Immature natural killer cell (primary cell): ENCODE results near the gene LAMB1. TPM values are rescaled to one million over a fixed set of nuclear protein-coding genes. Genes with fewer than 3 reads are reported as not detected.

Experiments used
- DNase-seq, 3 donors: peaks; one replicate each; pipeline ENCODE4 v3.0.0; 2022; ENCODE audit warnings: mixed read lengths in 1 of 3
- H3K27ac Mint-ChIP-seq, 6 donors: one replicate each; pipeline ENCODE4 v1.8.0; 2020; ENCODE audit warnings: mixed read lengths in 6 of 6, mild to moderate bottlenecking in 5 of 6, inconsistent platforms in 4 of 6, moderate library complexity in 3 of 6
- H3K27me3 Mint-ChIP-seq, 3 donors: one replicate each; pipeline ENCODE4 v1.8.0; 2020 to 2021; ENCODE audit warnings: low read depth in 3 of 3, mild to moderate bottlenecking in 3 of 3, mixed read lengths in 3 of 3, moderate library complexity in 3 of 3, inconsistent platforms in 1 of 3
- H3K36me3 Mint-ChIP-seq, 3 donors: one replicate each; pipeline ENCODE4 v1.8.0; 2020; ENCODE audit warnings: mixed read lengths in 3 of 3, inconsistent platforms in 2 of 3, mild to moderate bottlenecking in 2 of 3
- H3K4me1 Mint-ChIP-seq, 2 donors: one replicate each; pipeline ENCODE4 v1.8.0; 2020; ENCODE audit warnings: inconsistent platforms in 2 of 2, mild to moderate bottlenecking in 2 of 2, mixed read lengths in 2 of 2, moderate library complexity in 1 of 2
- H3K4me3 Mint-ChIP-seq, 5 donors: one replicate each; pipeline ENCODE4 v1.8.0; 2020; ENCODE audit warnings: mild to moderate bottlenecking in 5 of 5, mixed read lengths in 5 of 5, inconsistent platforms in 3 of 5, moderate library complexity in 3 of 5
- H3K9me3 Mint-ChIP-seq, 6 donors: one replicate each; pipeline ENCODE4 v1.8.0; 2020; ENCODE audit warnings: mild to moderate bottlenecking in 6 of 6, mixed read lengths in 6 of 6, inconsistent platforms in 4 of 6, moderate library complexity in 3 of 6
- polyA plus RNA-seq, 3 donors: library from polyadenylated mRNA; unstranded; fragments of 300-500 nt; fragmentation: Illumina TruSeq; gene quantifications; one replicate each; pipeline ENCODE4 v1.2.3, GENCODE V29; 2021

Gene LAMB1
- polyA plus RNA-seq, 3 donors from 2014 or later = 0.77 TPM; not detected in 2

- DNase-seq = no peak
- Mint-ChIP-seq H3K27ac (no peak overlapping the region), H3K9me3 (no peaks in the 10 kb centered on the region), H3K27me3 (peaks cover 0 to 11% (median 3%) of the 10 kb centered on the region in 3 donors), H3K4me1 (no peaks in the 10 kb centered on the region), H3K36me3 (no peaks in the 10 kb centered on the region), H3K4me3 (no peak overlapping the region)
Measured at GRCh38 chr7:107949443-107949935, 53.5 kb downstream of the LAMB1 start.

DNA sequence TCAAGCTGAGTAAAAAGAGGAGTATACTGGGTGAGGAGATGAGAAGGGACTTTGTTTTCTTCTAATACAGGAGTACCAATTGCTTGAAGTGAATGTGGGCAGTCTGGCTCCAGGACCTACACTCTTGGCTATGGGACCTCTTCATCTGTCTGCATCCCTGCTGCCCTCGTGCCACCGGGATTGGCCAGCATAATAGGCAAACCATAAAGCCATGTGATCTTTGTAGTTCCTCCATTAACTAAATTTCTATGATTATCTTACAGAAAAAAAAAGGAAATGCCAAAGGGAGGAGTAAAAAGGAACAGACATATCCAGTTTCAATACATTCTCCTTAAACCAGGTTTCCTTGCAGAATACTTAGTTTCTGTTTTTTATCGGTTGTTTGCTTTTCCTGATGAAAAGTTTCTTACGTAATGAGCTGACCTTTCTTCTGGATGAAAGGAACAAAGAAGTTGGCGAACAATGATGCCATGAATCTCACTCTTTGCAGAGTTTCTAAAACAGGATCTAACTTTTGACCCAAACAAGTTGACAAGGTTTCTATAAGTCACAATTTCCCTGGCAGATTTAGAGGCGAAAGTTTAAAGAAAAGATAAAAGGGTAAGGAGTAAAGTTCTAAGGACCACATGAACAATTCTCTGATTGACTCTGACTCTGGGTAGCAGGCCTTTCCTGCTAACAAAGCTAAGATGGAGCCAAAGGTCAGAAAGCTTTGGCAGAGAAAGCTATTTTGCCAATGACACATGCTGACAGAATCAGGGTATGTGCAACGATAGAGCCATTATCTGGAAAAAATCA is 54.1 kb downstream of the LAMB1 start:
- Mint-ChIP-seq H3K27me3 (peaks cover 0 to 11% (median 3%) of the 10 kb centered on the region in 3 donors), H3K4me3 (no peak overlapping the region), H3K36me3 (no peaks in the 10 kb centered on the region), H3K27ac (no peak overlapping the region), H3K4me1 (no peaks in the 10 kb centered on the region), H3K9me3 (no peaks in the 10 kb centered on the region)
- no peak for DNase-seq

DNA sequence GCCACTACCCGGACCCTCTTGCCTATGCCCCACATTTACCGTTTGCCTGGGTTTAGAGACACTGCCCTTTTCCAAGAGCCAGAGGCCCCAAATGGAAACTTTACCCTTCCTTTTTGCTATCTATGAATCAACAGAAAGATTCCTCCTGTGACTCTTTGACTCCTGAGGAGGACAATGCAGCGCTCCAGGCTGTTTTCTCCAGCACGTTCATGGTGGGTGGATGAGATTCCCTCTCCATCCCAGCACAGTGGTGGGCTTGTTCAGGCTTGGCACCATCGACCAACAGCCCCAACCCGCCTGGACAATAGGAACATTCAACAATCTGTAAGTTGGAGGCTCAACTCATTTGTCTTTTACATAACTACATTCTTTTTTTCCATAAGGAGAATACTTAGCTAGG is 56.1 kb downstream of the LAMB1 start:
- H3K4me3 Mint-ChIP-seq = no peak overlapping the region
- H3K27ac Mint-ChIP-seq = no peak overlapping the region
- no peaks in the 10 kb centered on the region for H3K9me3 Mint-ChIP-seq
- H3K36me3 Mint-ChIP-seq = peaks cover 3 to 5% (median 4%) of the 10 kb centered on the region in 3 donors
- no peaks in the 10 kb centered on the region for H3K4me1 Mint-ChIP-seq
- H3K27me3 Mint-ChIP-seq = peaks cover 0 to 10% (median 3%) of the 10 kb centered on the region in 3 donors
- no peak for DNase-seq

- Mint-ChIP-seq H3K4me1 (no peaks in the 10 kb centered on the region), H3K27me3 (peaks cover 0 to 7% (median 3%) of the 10 kb centered on the region in 3 donors), H3K4me3 (no peak overlapping the region), H3K9me3 (no peaks in the 10 kb centered on the region), H3K27ac (no peak overlapping the region), H3K36me3 (peaks cover 3 to 5% (median 4%) of the 10 kb centered on the region in 3 donors)
- no peak for DNase-seq
Measured at GRCh38 chr7:107946451-107946850, 56.5 kb downstream of the LAMB1 start.

DNA sequence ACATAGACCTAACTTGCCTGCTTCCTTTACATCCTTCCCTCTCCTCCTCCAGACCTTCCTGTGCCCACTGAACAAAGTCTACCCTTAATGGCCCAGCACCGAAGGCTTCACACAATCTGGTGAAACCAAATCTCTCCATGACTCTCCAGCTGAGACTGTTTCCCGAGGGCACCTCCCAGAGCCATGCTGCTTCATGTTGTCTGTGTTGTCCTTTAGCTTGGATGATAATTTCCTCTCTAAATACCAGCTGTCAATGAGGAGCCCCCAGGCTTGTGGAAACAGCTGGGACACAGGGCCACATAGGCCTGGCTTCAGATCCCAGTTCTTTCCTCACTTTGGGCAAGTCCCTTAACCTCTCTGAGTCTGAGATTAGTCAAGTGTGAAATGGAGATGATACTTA is 57.6 kb downstream of the LAMB1 start:
- Mint-ChIP-seq H3K9me3 (no peaks in the 10 kb centered on the region), H3K27ac (no peak overlapping the region), H3K4me3 (no peak overlapping the region)

DNA sequence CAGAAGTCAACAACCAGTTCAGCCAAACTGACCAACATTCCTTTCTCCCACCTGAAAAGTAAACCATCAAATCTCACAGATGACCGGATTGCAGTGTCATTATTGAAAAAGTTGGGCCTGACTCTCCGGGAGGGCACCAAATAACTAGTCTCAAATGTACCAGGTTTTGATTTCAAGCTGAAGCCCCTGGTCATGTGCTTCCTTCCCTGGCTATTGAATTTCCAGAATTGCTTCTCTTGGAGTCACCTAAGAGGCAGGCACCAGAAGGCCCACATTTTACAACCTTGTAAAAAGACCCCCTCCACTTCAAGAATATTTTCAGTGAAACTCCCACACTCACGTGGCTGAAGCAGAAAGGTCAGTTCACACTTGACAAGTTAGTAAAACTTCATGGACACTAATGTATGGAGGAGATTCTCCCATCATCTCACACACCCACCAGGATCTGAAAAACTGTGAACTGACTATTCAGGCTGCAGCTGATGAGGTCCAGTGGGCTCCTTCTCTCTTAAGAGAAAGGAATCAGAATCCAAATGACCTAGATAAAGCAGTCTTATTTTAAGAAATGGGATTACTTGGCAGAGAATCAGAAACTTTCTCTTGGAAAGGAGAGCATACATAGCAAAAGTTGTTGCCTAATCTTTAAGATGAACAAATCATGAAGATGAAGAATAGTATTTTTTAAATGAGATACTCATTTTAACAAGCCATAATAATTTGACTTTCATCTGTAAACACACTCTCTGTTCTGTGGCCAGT is 58.4 kb downstream of the LAMB1 start:
- Mint-ChIP-seq H3K9me3 (no peaks in the 10 kb centered on the region), H3K27me3 (peaks cover 0 to 4% (median 4%) of the 10 kb centered on the region in 3 donors), H3K36me3 (peaks cover 3 to 11% (median 9%) of the 10 kb centered on the region in 3 donors), H3K4me3 (no peak overlapping the region), H3K27ac (no peak overlapping the region), H3K4me1 (no peaks in the 10 kb centered on the region)
- DNase-seq = no peak

More for the DNA sequence above, 57.6 kb downstream of the LAMB1 start:
- no peaks in the 10 kb centered on the region for H3K4me1 Mint-ChIP-seq
- peaks cover 0 to 4% (median 2%) of the 10 kb centered on the region in 3 donors for H3K27me3 Mint-ChIP-seq
- peaks cover 3 to 11% (median 9%) of the 10 kb centered on the region in 3 donors for H3K36me3 Mint-ChIP-seq
- no peak for DNase-seq

GRCh38 chr7:107943018-107943417 is 59.9 kb downstream of the LAMB1 start:
- Mint-ChIP-seq H3K27ac (no peak overlapping the region), H3K36me3 (peaks cover 3 to 11% (median 9%) of the 10 kb centered on the region in 3 donors), H3K27me3 (peaks cover 0 to 4% (median 0%) of the 10 kb centered on the region in 3 donors), H3K9me3 (no peaks in the 10 kb centered on the region), H3K4me1 (no peaks in the 10 kb centered on the region), H3K4me3 (no peak overlapping the region)
- DNase-seq = no peak

- Mint-ChIP-seq H3K27ac (no peak overlapping the region), H3K4me1 (no peaks in the 10 kb centered on the region), H3K4me3 (no peak overlapping the region), H3K36me3 (peaks cover 3 to 11% (median 9%) of the 10 kb centered on the region in 3 donors), H3K27me3 (peaks cover 0 to 4% (median 0%) of the 10 kb centered on the region in 3 donors), H3K9me3 (no peaks in the 10 kb centered on the region)
- no peak for DNase-seq
Measured at GRCh38 chr7:107940951-107941350, 62.0 kb downstream of the LAMB1 start.

GRCh38 chr7:107939573-107940489 is 63.1 kb downstream of the LAMB1 start:
- Mint-ChIP-seq H3K27me3 (peaks cover 0 to 2% (median 0%) of the 10 kb centered on the region in 3 donors), H3K27ac (no peak overlapping the region), H3K36me3 (peaks cover 3 to 11% (median 9%) of the 10 kb centered on the region in 3 donors), H3K9me3 (no peaks in the 10 kb centered on the region), H3K4me1 (no peaks in the 10 kb centered on the region), H3K4me3 (no peak overlapping the region)
- no peak for DNase-seq

GRCh38 chr7:107938456-107939250 is 64.3 kb downstream of the LAMB1 start:
- Mint-ChIP-seq H3K27ac (no peak overlapping the region), H3K36me3 (peaks cover 3 to 11% (median 9%) of the 10 kb centered on the region in 3 donors), H3K27me3 (peaks cover 0 to 2% (median 0%) of the 10 kb centered on the region in 3 donors), H3K4me1 (no peaks in the 10 kb centered on the region), H3K4me3 (no peak overlapping the region), H3K9me3 (no peaks in the 10 kb centered on the region)
- DNase-seq = no peak

GRCh38 chr7:107937531-107937930 is 65.4 kb downstream of the LAMB1 start:
- Mint-ChIP-seq H3K27me3 (peaks cover 0 to 2% (median 0%) of the 10 kb centered on the region in 3 donors), H3K4me3 (no peak overlapping the region), H3K27ac (no peak overlapping the region), H3K9me3 (no peaks in the 10 kb centered on the region), H3K36me3 (peaks cover 3 to 11% (median 9%) of the 10 kb centered on the region in 3 donors), H3K4me1 (no peaks in the 10 kb centered on the region)
- no peak for DNase-seq

GRCh38 chr7:107936312-107936711 is 66.6 kb downstream of the LAMB1 start:
- no peaks in the 10 kb centered on the region for H3K4me1 Mint-ChIP-seq
- no peak for DNase-seq
- H3K27ac Mint-ChIP-seq = no peak overlapping the region
- no peaks in the 10 kb centered on the region for H3K9me3 Mint-ChIP-seq
- H3K36me3 Mint-ChIP-seq = peaks cover 0 to 8% (median 4%) of the 10 kb centered on the region in 3 donors
- peaks cover 0 to 2% (median 0%) of the 10 kb centered on the region in 3 donors for H3K27me3 Mint-ChIP-seq
- H3K4me3 Mint-ChIP-seq = no peak overlapping the region
